ENCODE results near the gene SMC6. TPM values are rescaled to one million over a fixed set of nuclear protein-coding genes. Genes with fewer than 3 reads are reported as not detected.

The SMC6 gene
- total and polyA plus RNA-seq, 10 of the 15 experiments (the other 5 are each of a cell fraction or from before 2014, with no cell fraction given), result 12.8 to 63.8 (median 38.8) TPM

DNA sequence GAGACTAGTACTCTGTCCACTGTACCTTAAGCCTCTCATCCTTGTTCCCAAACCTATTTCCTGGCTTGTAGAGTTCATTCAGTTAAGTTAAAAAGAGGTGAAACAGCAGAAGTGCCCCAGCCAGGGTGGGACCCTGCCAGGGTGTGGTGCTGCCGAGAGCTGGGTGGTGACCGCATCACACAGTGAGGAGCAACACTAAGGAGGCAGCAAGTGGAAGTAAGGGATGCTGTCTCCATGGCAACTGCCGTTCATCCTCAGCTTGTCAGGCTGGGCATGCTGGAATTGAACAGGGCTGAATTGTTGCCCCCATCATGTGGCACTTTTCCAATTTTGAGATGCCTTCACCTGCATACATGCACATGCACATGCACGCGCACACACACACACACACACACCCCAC is 136.1 kb downstream of the SMC6 start (continued):
- TF ChIP-seq BMI1 (IDR thresholded peaks at IDR 0.05; ENCODE audit: borderline replicate concordance) (no peak), TCF3 (IDR thresholded peaks at IDR 0.05; ENCODE audit: borderline replicate concordance, insufficient read depth, low read depth, low read length) (no peak), ATF7 (IDR thresholded peaks at IDR 0.05; ENCODE audit: low read depth) (no peak), STAT3 (IDR thresholded peaks at IDR 0.05; ENCODE audit: low read depth, low read length) (no peak)

- intact Hi-C loops (cut with micrococcal nuclease; ENCODE audit: unreplicated experiment), result no loop called here
- RAD21 ChIA-PET (ENCODE audit: unreplicated experiment), result interaction anchor here (2.2 kb wide), 1 partner anchor 54 kb away, joined by 9 read pairs; no protein-coding TSS in a partner anchor
- no peak for TF ChIP-seq PRDM15 (CRISPR knock-in tag; IDR thresholded peaks at IDR 0.05)
- no peak for TF ChIP-seq ATF3 (IDR thresholded peaks at IDR 0.05; ENCODE audit: borderline replicate concordance, extremely low read depth, low read depth, low read length)
- TF ChIP-seq REST (IDR thresholded peaks at IDR 0.05; ENCODE audit: low read depth, low read length), result no peak
- TF ChIP-seq CHD4 (IDR thresholded peaks at IDR 0.05), result no peak
- TF ChIP-seq HDGF (IDR thresholded peaks at IDR 0.05), result no peak
- TF ChIP-seq SRF (IDR thresholded peaks at IDR 0.05; ENCODE audit: low read depth in 2 of 2, low read length in 2 of 2), result no peak
- TF ChIP-seq ZBTB4 (CRISPR knock-in tag; IDR thresholded peaks at IDR 0.05), result no peak
- TF ChIP-seq WRNIP1 (IDR thresholded peaks at IDR 0.05; ENCODE audit: borderline replicate concordance, low read depth, low read length), result no peak
These were observed 137.2 kb downstream of the SMC6 start for GRCh38 chr2:17616405-17616804.

More at GRCh38 chr2:17616405-17616804, 137.2 kb downstream of the SMC6 start:
- no peak overlapping the region for H3K4me3 ChIP-seq
- H3K27me3 ChIP-seq (replicated peaks in 1 of 2; ENCODE audit: control insufficient read depth in 2 of 2, insufficient read depth in 2 of 2, low read length in 1 of 2), result no peaks in the 10 kb centered on the region; a peak in 1 of 4 replicates
- H3K36me3 ChIP-seq (ENCODE audit: control insufficient read depth in 2 of 2, insufficient read depth in 2 of 2, low read length in 1 of 2), result no peaks in the 10 kb centered on the region
- H3K27ac ChIP-seq (ENCODE audit: control insufficient read depth, insufficient read depth), result no peak overlapping the region
- no peaks in the 10 kb centered on the region for H3K9me3 ChIP-seq (replicated peaks; ENCODE audit: control insufficient read depth, insufficient read depth, low read length)
- H4K20me1 ChIP-seq (ENCODE audit: control insufficient read depth, insufficient read depth), result no peaks in the 10 kb centered on the region
- ChIA-PET CTCF (interaction anchor here (1.0 to 2.5 kb wide), 3 partner anchors 8 to 55 kb away, joined by 3 to 7 read pairs (median 7); no protein-coding TSS in a partner anchor), POLR2A (no interaction called here), SMC1A (ENCODE audit: uncharacterized antibody, unreplicated experiment) (interaction anchor here (0.6 to 2.2 kb wide), 5 partner anchors 8 to 86 kb away, joined by 3 to 7 read pairs (median 3); no protein-coding TSS in a partner anchor)
- 0% methylated on average over 1 of the region's 1 CpG for WGBS (ENCODE audit: insufficient coverage, insufficient replicate concordance, low lambda C conversion rate, missing lambda C conversion rate)
- ATAC-seq (no peak), FAIRE-seq (no peak), DNase-seq (ENCODE audit: low read depth, low spot score) (no peak)
- no peak overlapping the region for H3K9ac ChIP-seq (ENCODE audit: control insufficient read depth, insufficient read depth, low read length)
- no peaks in the 10 kb centered on the region for H3K4me1 ChIP-seq (ENCODE audit: control insufficient read depth, insufficient read depth, low read length)
- no peak overlapping the region for H2AFZ ChIP-seq (ENCODE audit: control insufficient read depth, low read depth, low read length)
- in situ Hi-C loops (cut with MboI), result no loop called here
- no peak overlapping the region for H3K4me2 ChIP-seq (ENCODE audit: control insufficient read depth, insufficient read depth)
- no peaks in the 10 kb centered on the region for H3K79me2 ChIP-seq (ENCODE audit: control insufficient read depth, insufficient read depth, low read length)
- no TSS peak for BruUV-seq (replicated peaks)
